ENCODE measurements around the gene GPR162.

DNA sequence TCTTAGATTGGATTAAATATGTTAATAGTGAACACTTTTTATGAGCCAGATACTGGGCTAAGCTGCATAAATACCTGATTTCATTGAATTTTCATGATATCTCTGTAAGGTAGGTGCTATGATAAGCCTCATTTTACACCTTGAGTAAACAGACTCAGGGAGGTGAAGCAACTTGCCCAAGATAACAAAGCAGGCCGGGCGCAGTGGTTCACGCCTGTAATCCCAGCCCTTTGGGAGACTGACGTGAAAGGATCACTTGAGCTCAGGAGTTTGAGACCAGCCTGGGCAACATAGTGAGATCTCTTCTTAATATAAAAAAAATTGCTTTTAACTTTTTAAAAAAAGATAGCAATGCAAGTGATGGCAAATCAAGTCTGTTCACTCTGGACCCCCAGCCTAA is 20.5 kb downstream of the GPR162 start:
- TF ChIP-seq YY1 (IDR thresholded peaks at IDR 0.05), result no peak
- TF ChIP-seq, protein P1, sequence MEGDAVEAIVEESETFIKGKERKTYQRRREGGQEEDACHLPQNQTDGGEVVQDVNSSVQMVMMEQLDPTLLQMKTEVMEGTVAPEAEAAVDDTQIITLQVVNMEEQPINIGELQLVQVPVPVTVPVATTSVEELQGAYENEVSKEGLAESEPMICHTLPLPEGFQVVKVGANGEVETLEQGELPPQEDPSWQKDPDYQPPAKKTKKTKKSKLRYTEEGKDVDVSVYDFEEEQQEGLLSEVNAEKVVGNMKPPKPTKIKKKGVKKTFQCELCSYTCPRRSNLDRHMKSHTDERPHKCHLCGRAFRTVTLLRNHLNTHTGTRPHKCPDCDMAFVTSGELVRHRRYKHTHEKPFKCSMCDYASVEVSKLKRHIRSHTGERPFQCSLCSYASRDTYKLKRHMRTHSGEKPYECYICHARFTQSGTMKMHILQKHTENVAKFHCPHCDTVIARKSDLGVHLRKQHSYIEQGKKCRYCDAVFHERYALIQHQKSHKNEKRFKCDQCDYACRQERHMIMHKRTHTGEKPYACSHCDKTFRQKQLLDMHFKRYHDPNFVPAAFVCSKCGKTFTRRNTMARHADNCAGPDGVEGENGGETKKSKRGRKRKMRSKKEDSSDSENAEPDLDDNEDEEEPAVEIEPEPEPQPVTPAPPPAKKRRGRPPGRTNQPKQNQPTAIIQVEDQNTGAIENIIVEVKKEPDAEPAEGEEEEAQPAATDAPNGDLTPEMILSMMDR (IDR thresholded peaks at IDR 0.05; ENCODE audit: low read depth, low read length, missing input control), result no peak
- no peak for TF ChIP-seq RAD21 (IDR thresholded peaks at IDR 0.05)
- no peak for TF ChIP-seq EGR1 (IDR thresholded peaks at IDR 0.05; ENCODE audit: low read depth in 2 of 2)
- TF ChIP-seq, protein P2, sequence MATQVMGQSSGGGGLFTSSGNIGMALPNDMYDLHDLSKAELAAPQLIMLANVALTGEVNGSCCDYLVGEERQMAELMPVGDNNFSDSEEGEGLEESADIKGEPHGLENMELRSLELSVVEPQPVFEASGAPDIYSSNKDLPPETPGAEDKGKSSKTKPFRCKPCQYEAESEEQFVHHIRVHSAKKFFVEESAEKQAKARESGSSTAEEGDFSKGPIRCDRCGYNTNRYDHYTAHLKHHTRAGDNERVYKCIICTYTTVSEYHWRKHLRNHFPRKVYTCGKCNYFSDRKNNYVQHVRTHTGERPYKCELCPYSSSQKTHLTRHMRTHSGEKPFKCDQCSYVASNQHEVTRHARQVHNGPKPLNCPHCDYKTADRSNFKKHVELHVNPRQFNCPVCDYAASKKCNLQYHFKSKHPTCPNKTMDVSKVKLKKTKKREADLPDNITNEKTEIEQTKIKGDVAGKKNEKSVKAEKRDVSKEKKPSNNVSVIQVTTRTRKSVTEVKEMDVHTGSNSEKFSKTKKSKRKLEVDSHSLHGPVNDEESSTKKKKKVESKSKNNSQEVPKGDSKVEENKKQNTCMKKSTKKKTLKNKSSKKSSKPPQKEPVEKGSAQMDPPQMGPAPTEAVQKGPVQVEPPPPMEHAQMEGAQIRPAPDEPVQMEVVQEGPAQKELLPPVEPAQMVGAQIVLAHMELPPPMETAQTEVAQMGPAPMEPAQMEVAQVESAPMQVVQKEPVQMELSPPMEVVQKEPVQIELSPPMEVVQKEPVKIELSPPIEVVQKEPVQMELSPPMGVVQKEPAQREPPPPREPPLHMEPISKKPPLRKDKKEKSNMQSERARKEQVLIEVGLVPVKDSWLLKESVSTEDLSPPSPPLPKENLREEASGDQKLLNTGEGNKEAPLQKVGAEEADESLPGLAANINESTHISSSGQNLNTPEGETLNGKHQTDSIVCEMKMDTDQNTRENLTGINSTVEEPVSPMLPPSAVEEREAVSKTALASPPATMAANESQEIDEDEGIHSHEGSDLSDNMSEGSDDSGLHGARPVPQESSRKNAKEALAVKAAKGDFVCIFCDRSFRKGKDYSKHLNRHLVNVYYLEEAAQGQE (IDR thresholded peaks at IDR 0.05), result no peak
- no peak for TF ChIP-seq TAF1 (conservative IDR thresholded peaks at IDR 0.05)
- TF ChIP-seq, protein P3, sequence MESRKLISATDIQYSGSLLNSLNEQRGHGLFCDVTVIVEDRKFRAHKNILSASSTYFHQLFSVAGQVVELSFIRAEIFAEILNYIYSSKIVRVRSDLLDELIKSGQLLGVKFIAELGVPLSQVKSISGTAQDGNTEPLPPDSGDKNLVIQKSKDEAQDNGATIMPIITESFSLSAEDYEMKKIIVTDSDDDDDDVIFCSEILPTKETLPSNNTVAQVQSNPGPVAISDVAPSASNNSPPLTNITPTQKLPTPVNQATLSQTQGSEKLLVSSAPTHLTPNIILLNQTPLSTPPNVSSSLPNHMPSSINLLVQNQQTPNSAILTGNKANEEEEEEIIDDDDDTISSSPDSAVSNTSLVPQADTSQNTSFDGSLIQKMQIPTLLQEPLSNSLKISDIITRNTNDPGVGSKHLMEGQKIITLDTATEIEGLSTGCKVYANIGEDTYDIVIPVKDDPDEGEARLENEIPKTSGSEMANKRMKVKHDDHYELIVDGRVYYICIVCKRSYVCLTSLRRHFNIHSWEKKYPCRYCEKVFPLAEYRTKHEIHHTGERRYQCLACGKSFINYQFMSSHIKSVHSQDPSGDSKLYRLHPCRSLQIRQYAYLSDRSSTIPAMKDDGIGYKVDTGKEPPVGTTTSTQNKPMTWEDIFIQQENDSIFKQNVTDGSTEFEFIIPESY (IDR thresholded peaks at IDR 0.05), result no peak
